ENCODE data around the gene SP2.

- TF ChIP-seq CTCF (IDR thresholded peaks at IDR 0.05) (no peak), POLR2AphosphoS5 (IDR thresholded peaks at IDR 0.05; ENCODE audit: low read depth, low read length) (no peak), TCF7L2 (IDR thresholded peaks at IDR 0.05; ENCODE audit: low read depth, low read length) (no peak), REST (IDR thresholded peaks at IDR 0.05; ENCODE audit: insufficient read depth in 1 of 2, low read depth in 2 of 2, low read length in 1 of 2) (no peak), SIN3A (IDR thresholded peaks at IDR 0.05; ENCODE audit: borderline replicate concordance, insufficient read depth, low read depth, low read length) (no peak)
Observed at GRCh38 chr17:47937941-47938340, 41.9 kb downstream of the SP2 start.
